DMS 273 treated with DMSO at 0.1 percent for 48 hours (cell line): ENCODE results near the gene VPS37D.
"Not testable (repeated sequence)": the region's sequence is repeated elsewhere in the genome, so short reads cannot be mapped to it uniquely, and the experiment has no call there.

Experiments used
- DNase-seq: peaks from one replicate; lab custom pipeline; 2025; lab: John Stamatoyannopoulos, UW

VPS37D gene

GRCh38 chr7:73646785-73647724 is 20.6 kb upstream of the VPS37D start:
- no peak for DNase-seq

GRCh38 chr7:73647725-73648592 is 19.7 kb upstream of the VPS37D start:
- DNase-seq = no peak

GRCh38 chr7:73648593-73649332 is 18.9 kb upstream of the VPS37D start:
- no peak for DNase-seq

GRCh38 chr7:73649576-73649975 is 18.1 kb upstream of the VPS37D start:
- no peak for DNase-seq

GRCh38 chr7:73650524-73650923 is 17.1 kb upstream of the VPS37D start:
- DNase-seq = no peak

GRCh38 chr7:73652541-73652949 is 15.1 kb upstream of the VPS37D start:
- no peak for DNase-seq

GRCh38 chr7:73655309-73655708 is 12.3 kb upstream of the VPS37D start:
- DNase-seq = not testable (repeated sequence)

GRCh38 chr7:73659983-73660382 is 7.6 kb upstream of the VPS37D start:
- no peak for DNase-seq

GRCh38 chr7:73660594-73660993 is 7.0 kb upstream of the VPS37D start:
- DNase-seq = not testable (repeated sequence)

GRCh38 chr7:73663033-73663432 is 4.6 kb upstream of the VPS37D start:
- no peak for DNase-seq

GRCh38 chr7:73668103-73668885 is 663 bp downstream of the VPS37D start:
- DNase-seq = peak; percentile 57

- DNase-seq = no peak
These were observed 1.2 kb downstream of the VPS37D start for GRCh38 chr7:73668886-73669230.

- DNase-seq = no peak
These were observed 1.7 kb downstream of the VPS37D start for GRCh38 chr7:73669288-73669701.

- DNase-seq = no peak
These were observed 2.3 kb downstream of the VPS37D start for GRCh38 chr7:73669858-73670385.

GRCh38 chr7:73671322-73671661 is 3.7 kb downstream of the VPS37D start:
- no peak for DNase-seq

GRCh38 chr7:73671857-73672445 is 4.3 kb downstream of the VPS37D start:
- no peak for DNase-seq

GRCh38 chr7:73674468-73675124 is 7.0 kb downstream of the VPS37D start:
- no peak for DNase-seq

GRCh38 chr7:73676062-73676461 is 8.4 kb downstream of the VPS37D start:
- DNase-seq = not testable (repeated sequence)

- no peak for DNase-seq
These were observed 11.2 kb downstream of the VPS37D start for GRCh38 chr7:73678862-73679261.

- no peak for DNase-seq
These were observed 12.1 kb downstream of the VPS37D start for GRCh38 chr7:73679709-73680108.
